ENCODE measurements around the gene UCHL5.

DNA sequence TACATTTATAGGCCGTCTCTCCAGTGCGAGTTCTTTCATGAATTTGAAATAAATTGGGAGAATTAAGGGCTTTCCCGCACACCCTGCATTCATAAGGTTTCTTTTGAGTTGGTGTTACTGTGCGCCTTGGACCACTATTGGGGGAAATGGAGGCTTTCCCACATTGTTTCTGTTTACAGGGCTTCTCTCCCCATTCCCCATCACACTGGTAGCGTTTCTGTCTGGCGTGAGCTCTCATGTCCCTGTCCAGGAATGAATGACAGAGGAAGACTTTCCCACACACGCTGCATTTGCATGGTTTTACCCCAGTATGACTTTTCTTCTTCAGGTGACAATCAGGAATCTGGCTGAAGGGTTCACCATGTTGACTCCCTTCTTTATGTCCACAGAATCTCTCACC lies 65.0 kb downstream of the UCHL5 start:
- TF ChIP-seq CTCF (IDR thresholded peaks at IDR 0.05) (no peak), ZFX (IDR thresholded peaks at IDR 0.05; ENCODE audit: borderline replicate concordance) (no peak)
